ENCODE measurements around the gene PNPLA5. TPM values are rescaled to one million over a fixed set of nuclear protein-coding genes. Genes with fewer than 3 reads are reported as not detected.

PNPLA5 gene
- total RNA-seq, 1 experiment from 2014 or later = not detected

DNA sequence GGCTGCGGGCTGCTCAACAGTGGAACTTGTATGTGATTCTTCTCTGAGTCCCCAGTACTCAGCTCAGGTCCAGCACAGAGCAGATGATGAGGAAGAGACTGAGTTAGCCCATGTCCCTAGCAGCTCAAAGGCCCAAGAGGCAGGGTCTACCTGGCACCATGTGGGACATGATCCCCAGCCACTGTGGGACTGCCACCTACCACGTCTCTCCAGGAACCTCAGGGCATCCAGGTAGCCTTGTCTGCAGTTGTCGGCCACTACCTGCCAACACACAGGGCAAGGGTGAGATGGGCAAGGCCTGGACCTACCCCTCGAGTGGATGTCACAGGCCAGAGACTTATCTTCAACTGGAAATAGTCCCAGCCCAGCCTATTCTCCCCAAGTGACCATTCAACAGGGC is 4.4 kb downstream of the PNPLA5 start:
- ChIA-PET CTCF (interaction anchor here (0.7 kb wide), 1 partner anchor 700 kb away, joined by 3 read pairs; no protein-coding TSS in a partner anchor), POLR2A (interaction anchor here (0.6 kb wide), 1 partner anchor 748 kb away, joined by 6 read pairs; no protein-coding TSS in a partner anchor)
- intact Hi-C loops (cut with micrococcal nuclease; ENCODE audit: unreplicated experiment) (no loop called here), in situ Hi-C loops (cut with HindIII; ENCODE audit: low pct_unique_long_range_greater_than_20kb, low sequenced_read_pairs) (no loop called here)
- DNase-seq (ENCODE audit: low read depth, low spot score) (no peak), ATAC-seq (no peak)
- H3K27ac ChIP-seq (ENCODE audit: low read length) = no peak overlapping the region
- no peaks in the 10 kb centered on the region for H3K4me1 ChIP-seq (ENCODE audit: control insufficient read depth, insufficient read depth, low read length)
- BruUV-seq (replicated peaks) = no TSS peak
- TF ChIP-seq, protein P1, sequence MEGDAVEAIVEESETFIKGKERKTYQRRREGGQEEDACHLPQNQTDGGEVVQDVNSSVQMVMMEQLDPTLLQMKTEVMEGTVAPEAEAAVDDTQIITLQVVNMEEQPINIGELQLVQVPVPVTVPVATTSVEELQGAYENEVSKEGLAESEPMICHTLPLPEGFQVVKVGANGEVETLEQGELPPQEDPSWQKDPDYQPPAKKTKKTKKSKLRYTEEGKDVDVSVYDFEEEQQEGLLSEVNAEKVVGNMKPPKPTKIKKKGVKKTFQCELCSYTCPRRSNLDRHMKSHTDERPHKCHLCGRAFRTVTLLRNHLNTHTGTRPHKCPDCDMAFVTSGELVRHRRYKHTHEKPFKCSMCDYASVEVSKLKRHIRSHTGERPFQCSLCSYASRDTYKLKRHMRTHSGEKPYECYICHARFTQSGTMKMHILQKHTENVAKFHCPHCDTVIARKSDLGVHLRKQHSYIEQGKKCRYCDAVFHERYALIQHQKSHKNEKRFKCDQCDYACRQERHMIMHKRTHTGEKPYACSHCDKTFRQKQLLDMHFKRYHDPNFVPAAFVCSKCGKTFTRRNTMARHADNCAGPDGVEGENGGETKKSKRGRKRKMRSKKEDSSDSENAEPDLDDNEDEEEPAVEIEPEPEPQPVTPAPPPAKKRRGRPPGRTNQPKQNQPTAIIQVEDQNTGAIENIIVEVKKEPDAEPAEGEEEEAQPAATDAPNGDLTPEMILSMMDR (IDR thresholded peaks at IDR 0.05) = no peak
- TF ChIP-seq SIN3A (IDR thresholded peaks at IDR 0.05; ENCODE audit: borderline replicate concordance, insufficient read depth, low read depth, low read length) (no peak), TCF7L2 (IDR thresholded peaks at IDR 0.05; ENCODE audit: low read depth, low read length) (no peak), POLR2AphosphoS5 (IDR thresholded peaks at IDR 0.05; ENCODE audit: low read depth, low read length) (no peak)
- TF ChIP-seq, protein P2, sequence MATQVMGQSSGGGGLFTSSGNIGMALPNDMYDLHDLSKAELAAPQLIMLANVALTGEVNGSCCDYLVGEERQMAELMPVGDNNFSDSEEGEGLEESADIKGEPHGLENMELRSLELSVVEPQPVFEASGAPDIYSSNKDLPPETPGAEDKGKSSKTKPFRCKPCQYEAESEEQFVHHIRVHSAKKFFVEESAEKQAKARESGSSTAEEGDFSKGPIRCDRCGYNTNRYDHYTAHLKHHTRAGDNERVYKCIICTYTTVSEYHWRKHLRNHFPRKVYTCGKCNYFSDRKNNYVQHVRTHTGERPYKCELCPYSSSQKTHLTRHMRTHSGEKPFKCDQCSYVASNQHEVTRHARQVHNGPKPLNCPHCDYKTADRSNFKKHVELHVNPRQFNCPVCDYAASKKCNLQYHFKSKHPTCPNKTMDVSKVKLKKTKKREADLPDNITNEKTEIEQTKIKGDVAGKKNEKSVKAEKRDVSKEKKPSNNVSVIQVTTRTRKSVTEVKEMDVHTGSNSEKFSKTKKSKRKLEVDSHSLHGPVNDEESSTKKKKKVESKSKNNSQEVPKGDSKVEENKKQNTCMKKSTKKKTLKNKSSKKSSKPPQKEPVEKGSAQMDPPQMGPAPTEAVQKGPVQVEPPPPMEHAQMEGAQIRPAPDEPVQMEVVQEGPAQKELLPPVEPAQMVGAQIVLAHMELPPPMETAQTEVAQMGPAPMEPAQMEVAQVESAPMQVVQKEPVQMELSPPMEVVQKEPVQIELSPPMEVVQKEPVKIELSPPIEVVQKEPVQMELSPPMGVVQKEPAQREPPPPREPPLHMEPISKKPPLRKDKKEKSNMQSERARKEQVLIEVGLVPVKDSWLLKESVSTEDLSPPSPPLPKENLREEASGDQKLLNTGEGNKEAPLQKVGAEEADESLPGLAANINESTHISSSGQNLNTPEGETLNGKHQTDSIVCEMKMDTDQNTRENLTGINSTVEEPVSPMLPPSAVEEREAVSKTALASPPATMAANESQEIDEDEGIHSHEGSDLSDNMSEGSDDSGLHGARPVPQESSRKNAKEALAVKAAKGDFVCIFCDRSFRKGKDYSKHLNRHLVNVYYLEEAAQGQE (IDR thresholded peaks at IDR 0.05; ENCODE audit: insufficient read depth in 1 of 2, low read depth in 2 of 2, low read length in 1 of 2) = no peak
- no peaks in the 10 kb centered on the region for H3K36me3 ChIP-seq (ENCODE audit: control insufficient read depth, insufficient read depth, low read length)
- H3K27me3 ChIP-seq (ENCODE audit: control insufficient read depth, insufficient read depth, low read length) = no peaks in the 10 kb centered on the region; the same call in 1 of the 2 replicates
- H3K9me3 ChIP-seq (ENCODE audit: control insufficient read depth, insufficient read depth, low read depth, low read length) = no peaks in the 10 kb centered on the region
- H3K4me3 ChIP-seq (ENCODE audit: low read depth in 2 of 2, low read length in 2 of 2) = no peak overlapping the region

DNA sequence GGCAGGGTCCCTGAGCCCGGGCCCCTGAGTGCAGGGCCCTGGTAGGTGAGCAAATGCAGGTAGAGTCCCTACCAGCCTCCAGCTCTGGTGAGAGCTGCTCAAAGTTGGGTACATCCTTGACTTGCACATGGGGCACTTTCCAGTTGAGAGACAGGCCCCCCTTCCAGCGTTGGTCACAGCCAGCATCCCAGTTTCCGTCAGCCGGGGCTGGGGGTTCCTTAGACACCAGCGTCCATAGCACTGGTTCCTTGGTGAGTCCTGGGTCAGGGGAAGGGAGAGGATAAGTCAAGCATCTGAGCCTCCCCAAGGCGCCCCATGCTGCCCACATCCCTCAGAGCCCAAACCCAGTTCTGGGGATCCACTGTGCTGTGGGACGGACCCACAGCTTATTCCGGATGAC is 5.6 kb downstream of the PNPLA5 start:
- in situ Hi-C loops (cut with HindIII; ENCODE audit: low pct_unique_long_range_greater_than_20kb, low sequenced_read_pairs) = no loop called here
- DNase-seq (ENCODE audit: low read depth, low spot score) (no peak), ATAC-seq (no peak)
- Histone ChIP-seq H3K27me3 (ENCODE audit: control insufficient read depth, insufficient read depth, low read length) (no peaks in the 10 kb centered on the region; the same call in 1 of the 2 replicates), H3K4me3 (ENCODE audit: low read depth in 2 of 2, low read length in 2 of 2) (no peak overlapping the region), H3K36me3 (ENCODE audit: control insufficient read depth, insufficient read depth, low read length) (no peaks in the 10 kb centered on the region), H3K9me3 (ENCODE audit: control insufficient read depth, insufficient read depth, low read depth, low read length) (no peaks in the 10 kb centered on the region), H3K4me1 (ENCODE audit: control insufficient read depth, insufficient read depth, low read length) (no peaks in the 10 kb centered on the region), H3K27ac (ENCODE audit: low read length) (no peak overlapping the region)
- ChIA-PET CTCF (no interaction called here), POLR2A (no interaction called here)
- TF ChIP-seq, protein P2 (IDR thresholded peaks at IDR 0.05; ENCODE audit: insufficient read depth in 1 of 2, low read depth in 2 of 2, low read length in 1 of 2) = no peak
- TF ChIP-seq POLR2AphosphoS5 (IDR thresholded peaks at IDR 0.05; ENCODE audit: low read depth, low read length) (no peak), SIN3A (IDR thresholded peaks at IDR 0.05; ENCODE audit: borderline replicate concordance, insufficient read depth, low read depth, low read length) (no peak), TCF7L2 (IDR thresholded peaks at IDR 0.05; ENCODE audit: low read depth, low read length) (no peak)
- TF ChIP-seq, protein P1 (IDR thresholded peaks at IDR 0.05) = no peak
- intact Hi-C loops (cut with micrococcal nuclease; ENCODE audit: unreplicated experiment) = no loop called here
- BruUV-seq (replicated peaks) = no TSS peak

All from Panc1 (cell line).